Bronchial epithelial cell (primary cell): ENCODE results near the gene CEP128. TPM values are rescaled to one million over a fixed set of nuclear protein-coding genes. Genes with fewer than 3 reads are reported as not detected.

Experiments
- DNase-seq: peaks from one replicate; pipeline ENCODE4 v3.0.0-alpha.2; 2010; ENCODE audit warnings: low read depth
- FAIRE-seq: peaks from 2 replicates; lab custom pipeline; 2011; peaks lifted over from hg19 to GRCh38; lab: Jason Lieb, UNC
- H3K27me3 ChIP-seq: 2 replicates; pipeline ENCODE4 v1.5.1; 2011; ENCODE audit warnings: low read length; ENCODE audit not compliant: control insufficient read depth, insufficient read depth
- H3K36me3 ChIP-seq: 2 replicates; pipeline ENCODE4 v1.5.1; 2011; ENCODE audit warnings: low read length; ENCODE audit not compliant: control insufficient read depth, insufficient read depth
- H3K4me3 ChIP-seq: 2 replicates; pipeline ENCODE4 v1.5.1; 2011; ENCODE audit warnings: mild to moderate bottlenecking, low read depth, low read length, control low read depth
- CTCF ChIP-seq: IDR thresholded peaks from 2 replicates; pipeline ENCODE4 v1.5.1; 2011; ENCODE audit warnings: mild to moderate bottlenecking, moderate library complexity, low read length, control low read depth, inconsistent platforms; ENCODE audit not compliant: insufficient read depth, severe bottlenecking
- total RNA-seq: library from RNA; depleted of rRNA; stranded (reverse); fragments of >200 nt; gene quantifications from 2 replicates; pipeline ENCODE4 v1.2.1, GENCODE V29; 2014

The CEP128 gene
- total RNA-seq, 1 donor from 2014 or later, result 6.6 TPM

GRCh38 chr14:80485764-80486163, 455.8 kb downstream of the CEP128 start:
- no peak for TF ChIP-seq CTCF
- H3K36me3 ChIP-seq, result no peaks in the 10 kb centered on the region
- H3K4me3 ChIP-seq, result no peak overlapping the region
- H3K27me3 ChIP-seq, result no peaks in the 10 kb centered on the region
- DNase-seq (no peak), FAIRE-seq (no peak)

GRCh38 chr14:80483331-80483730, 458.2 kb downstream of the CEP128 start:
- H3K27me3 ChIP-seq, result no peaks in the 10 kb centered on the region
- H3K36me3 ChIP-seq, result no peaks in the 10 kb centered on the region
- FAIRE-seq, result no peak
- DNase-seq, result no peak
- H3K4me3 ChIP-seq, result no peak overlapping the region
- no peak for TF ChIP-seq CTCF

- FAIRE-seq, result no peak
- no peaks in the 10 kb centered on the region for H3K27me3 ChIP-seq
Observed at GRCh38 chr14:80477388-80478160, 464.0 kb downstream of the CEP128 start.

GRCh38 chr14:80475074-80475473, 466.5 kb downstream of the CEP128 start:
- no peak for TF ChIP-seq CTCF
- DNase-seq (peak; percentile 2), FAIRE-seq (no peak)
- Histone ChIP-seq H3K4me3 (no peak overlapping the region), H3K36me3 (no peaks in the 10 kb centered on the region), H3K27me3 (no peaks in the 10 kb centered on the region)

More at GRCh38 chr14:80477388-80478160, 464.0 kb downstream of the CEP128 start:
- Histone ChIP-seq H3K4me3 (no peak overlapping the region), H3K36me3 (no peaks in the 10 kb centered on the region)
- TF ChIP-seq CTCF, result no peak
- no peak for DNase-seq

GRCh38 chr14:80468331-80469122, 473.0 kb downstream of the CEP128 start:
- no peaks in the 10 kb centered on the region for H3K36me3 ChIP-seq
- no peaks in the 10 kb centered on the region for H3K27me3 ChIP-seq
- DNase-seq (no peak), FAIRE-seq (no peak)
- no peak overlapping the region for H3K4me3 ChIP-seq
- no peak for TF ChIP-seq CTCF
